IPS-NIHi11 (cell line): ENCODE measurements around the gene MED25.
"Not testable (repeated sequence)": the region's sequence is repeated elsewhere in the genome, so short reads cannot be mapped to it uniquely, and the experiment has no call there.

Source experiments
- DNase-seq: peaks from one replicate; pipeline ENCODE4 v3.0.0; 2012; ENCODE audit warnings: mixed read lengths, low spot score

MED25 gene

DNA sequence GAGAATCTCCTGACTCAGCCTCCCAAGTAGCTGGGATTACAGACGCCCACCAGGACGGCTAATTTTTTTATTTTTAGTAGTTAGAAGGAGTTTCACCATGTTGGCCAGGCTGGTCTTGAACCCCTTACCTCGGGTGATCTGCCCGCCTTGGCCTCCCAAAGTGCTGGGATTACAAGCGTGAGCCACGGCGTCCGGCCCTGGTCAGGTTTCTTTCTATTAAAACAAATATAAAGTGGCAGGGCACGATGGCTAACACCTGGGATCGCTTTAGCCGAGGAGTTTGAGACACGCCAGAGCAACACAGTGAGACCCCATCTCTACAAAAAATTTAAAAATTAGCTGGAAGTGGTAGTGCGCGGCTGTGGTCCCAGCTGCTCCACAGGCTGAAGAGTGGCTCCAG lies 1.5 kb upstream of the MED25 start:
- no peak for DNase-seq

DNA sequence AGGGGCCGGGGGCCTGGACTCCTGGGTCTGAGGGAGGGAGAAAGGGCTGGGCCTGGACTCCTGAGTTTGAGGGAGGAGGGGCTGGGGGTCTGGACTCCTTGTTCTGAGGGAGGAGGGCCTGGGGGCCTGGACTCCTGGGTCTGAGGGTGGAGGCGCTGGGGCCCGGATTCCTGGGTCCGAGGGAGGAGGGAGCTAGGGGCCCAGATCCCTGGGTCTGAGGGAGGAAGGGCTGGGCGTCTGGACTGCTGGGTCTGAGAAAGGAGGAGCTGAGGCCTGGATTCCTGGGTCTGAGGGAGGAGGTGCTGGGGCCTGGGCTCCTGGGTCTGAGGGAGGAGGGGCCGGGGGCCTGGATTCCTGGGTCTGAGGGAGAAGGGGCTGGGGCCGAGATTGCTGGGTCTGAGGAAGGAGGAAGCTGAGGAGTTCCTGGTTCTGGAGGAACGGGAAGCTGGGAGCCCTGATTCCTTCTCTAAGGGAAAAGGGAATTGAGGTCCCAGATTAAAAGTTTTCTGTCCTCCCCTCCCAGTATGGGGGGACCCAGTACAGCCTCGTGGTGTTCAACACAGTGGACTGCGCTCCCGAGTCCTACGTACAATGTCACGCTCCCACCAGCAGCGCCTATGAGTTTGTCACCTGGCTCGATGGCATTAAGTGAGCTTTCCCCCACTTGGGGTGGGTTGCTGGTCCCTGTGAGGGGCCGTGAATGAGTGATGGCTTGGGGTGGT lies 721 bp downstream of the MED25 start:
- DNase-seq: no peak

DNA sequence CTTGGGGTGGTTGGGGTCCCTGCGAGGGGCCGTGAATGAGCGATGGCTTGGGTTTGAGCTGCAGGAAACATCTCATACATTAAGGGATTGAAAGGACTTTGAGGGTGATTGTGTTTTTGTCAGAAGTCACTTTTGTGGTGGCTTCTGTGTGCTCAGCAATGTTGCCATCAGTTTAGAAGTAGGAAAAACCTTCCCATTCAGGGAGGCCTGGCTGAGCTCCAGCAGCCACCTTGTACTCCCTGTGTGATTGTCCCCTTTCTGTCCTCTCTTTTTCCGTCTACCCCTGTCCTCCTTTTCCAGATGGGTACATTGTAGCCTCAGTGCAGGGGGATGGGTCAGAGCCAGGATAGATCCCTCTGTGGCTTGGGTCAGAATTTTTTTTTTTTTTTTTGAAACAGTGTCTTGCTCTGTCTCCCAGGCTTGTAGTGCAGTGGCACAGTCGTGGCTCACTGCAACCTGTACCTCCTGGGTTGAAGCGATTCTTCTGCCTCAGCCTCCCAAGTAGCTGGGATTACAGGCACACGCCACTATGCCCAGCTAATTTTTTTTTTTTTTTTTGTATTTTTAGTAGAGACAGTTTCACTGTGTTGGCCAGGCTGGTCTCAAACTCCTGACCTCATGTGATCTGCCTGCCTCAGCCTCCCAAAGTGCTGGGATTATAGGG lies 1.5 kb downstream of the MED25 start:
- not testable (repeated sequence) for DNase-seq

DNA sequence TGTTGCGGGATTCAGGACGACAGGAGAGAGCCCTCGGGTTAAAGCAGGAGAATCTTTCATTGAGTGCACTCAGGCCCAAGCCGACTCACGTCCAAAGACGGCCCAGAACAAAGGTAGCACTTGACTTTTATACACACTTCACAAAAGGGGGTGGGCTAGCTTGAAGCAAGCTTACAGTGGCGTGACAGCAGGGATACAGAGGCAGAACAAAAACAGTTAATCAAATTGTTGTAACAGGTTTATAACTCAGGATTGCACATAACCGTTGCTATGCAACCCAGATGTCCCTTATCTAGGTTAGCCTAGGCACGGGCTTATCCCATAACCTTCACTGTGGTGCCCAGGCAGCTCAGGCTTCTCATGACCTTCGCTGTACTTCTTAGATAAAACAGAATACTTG lies 2.0 kb downstream of the MED25 start:
- no peak for DNase-seq

DNA sequence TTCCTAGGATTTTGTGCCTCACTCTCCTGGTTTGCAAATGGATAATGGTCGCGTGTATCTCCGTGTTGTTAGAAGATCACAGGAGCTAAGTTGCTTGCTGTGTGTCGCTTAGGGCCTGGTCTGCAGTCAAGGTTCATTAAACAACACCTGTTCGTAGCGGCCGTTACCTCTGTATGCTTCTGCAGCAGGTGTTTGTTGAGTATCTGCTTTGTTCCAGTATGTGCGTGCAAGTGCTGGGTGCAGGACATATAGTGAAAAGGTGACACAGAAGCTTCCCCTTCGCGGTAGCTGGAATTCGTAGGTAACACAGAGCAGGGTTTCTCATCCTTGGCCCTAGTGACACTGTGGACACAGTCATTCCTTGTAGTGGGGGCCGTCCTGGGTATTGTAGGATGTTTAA lies 5.4 kb downstream of the MED25 start:
- no peak for DNase-seq

DNA sequence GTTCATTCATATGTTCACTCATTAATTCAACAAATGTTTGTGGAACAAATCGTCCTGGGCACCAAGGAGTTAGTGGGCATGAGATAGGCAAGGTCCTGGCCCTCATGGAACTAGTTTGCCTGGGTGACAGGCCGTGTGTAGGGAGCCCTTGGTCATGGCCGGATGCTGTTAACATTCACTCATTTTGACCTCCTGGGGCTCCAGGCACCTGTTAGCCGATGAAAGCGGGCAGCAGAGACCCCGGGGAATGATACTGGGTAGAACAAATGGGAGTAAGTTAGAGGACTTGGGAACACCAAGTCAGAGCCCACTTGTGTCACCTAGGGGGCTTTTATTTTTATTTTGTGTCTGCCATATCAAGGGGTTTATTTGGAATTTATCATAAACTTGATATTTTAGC lies 6.6 kb downstream of the MED25 start:
- no peak for DNase-seq

DNA sequence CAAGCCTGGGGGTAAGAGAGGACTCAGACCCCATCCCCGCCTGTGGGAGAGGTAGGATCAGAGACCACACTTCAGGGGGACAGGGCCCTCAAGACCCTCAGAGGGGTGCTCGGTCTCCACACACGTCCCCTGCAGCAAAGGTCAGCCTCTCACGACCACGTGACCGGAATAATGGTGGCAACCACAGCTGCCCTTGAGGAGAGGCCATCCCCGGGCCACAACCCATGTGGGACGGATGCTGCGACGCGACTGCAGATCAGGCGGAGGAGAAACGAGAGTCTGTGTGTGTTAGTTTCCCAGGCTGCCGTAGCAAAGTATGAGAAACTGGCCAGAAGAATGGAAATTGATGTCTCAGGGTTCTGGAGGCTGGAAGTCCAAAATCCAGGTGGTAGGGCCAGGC lies 8.9 kb downstream of the MED25 start:
- no peak for DNase-seq

DNA sequence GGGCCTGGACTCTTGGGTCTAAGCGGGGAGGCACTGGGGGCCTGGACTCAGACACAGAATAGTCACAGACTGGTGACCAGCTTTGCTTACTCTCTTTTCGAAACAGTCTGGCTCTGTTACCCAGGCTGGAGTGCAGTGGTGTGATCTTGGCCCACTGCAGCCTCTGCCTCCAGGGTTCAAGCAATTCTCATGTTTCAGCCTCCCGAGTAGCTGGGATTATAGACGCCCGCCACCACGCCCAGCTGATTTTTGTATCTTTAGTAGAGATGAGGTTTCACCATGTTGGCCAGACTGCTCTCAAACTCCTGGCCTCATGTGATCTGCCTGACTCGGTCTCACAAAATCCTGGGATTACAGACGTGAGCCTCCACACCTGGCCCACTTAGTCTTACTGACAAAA lies 11.1 kb downstream of the MED25 start:
- DNase-seq: no peak

DNA sequence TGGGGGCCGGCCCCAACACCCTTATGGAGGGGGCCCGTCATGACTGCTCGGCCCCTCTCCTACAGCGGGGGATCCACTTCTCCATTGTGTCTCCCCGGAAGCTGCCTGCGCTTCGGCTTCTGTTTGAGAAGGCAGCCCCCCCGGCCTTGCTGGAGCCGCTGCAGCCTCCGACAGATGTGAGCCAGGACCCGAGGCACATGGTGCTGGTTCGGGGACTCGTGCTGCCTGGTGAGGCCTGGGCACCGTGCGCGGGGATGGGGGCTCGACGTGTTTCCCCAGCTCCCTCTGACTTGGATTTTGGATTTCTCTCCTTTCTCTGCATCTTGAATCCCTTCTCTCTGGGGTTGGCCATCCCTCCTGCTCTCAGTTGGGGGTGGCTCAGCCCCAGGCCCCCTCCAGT lies 11.6 kb downstream of the MED25 start:
- no peak for DNase-seq

DNA sequence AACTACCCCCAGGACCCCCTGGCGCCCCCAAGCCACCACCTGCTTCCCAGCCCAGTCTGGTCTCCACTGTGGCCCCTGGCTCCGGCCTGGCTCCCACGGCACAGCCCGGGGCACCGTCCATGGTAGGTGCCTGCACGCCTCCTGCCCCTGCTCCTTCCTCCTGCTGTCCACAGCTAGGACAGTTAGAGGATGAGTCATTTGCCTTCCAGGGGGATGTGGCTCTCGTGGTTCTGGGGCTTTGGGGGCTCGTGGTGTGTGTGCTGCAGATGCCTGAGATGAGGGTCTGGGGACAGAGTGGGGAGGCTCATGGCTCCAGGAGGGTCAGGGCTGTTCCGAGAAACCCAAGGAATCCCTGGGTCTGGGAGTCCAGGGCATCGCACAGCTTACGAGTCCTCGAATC lies 12.7 kb downstream of the MED25 start:
- DNase-seq: no peak

DNA sequence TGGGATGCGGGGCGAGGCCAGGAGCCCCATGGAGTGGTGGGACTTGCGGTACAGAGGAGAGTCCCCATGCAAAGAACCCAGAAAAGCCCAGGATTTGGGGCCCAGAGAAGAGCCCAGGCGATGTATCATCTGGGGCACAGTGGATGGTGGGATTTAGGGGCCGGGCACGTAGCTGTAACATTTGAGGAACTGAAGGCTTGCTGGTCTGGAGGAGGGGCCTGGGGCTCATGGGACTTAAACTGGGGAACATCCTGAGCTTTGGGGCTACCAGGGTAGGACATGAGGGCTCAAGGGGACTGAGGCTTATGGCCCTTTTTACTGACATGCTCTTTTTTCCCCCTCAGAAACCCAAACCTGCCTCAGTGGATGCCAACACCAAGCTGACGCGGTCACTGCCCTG lies 13.5 kb downstream of the MED25 start:
- no peak for DNase-seq

DNA sequence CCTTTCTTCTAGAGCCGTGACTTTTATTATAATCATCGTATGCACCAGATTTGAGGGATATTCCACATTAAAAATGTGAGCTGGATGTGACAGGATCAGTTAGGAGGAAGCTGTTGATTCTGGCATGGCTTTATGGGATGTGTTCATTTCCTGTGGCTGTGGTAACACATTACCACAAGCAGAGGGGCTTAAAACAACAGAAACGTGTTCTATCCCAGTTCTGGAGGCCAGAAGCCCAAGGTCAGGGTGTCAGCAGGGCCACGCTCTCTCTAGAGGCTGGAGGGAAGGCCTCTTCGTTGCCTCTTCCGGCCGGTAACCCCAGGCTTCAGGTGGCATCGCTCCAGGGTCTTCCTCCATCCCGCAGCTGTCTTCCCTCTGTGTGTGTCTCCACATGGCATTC lies 14.5 kb downstream of the MED25 start:
- no peak for DNase-seq

DNA sequence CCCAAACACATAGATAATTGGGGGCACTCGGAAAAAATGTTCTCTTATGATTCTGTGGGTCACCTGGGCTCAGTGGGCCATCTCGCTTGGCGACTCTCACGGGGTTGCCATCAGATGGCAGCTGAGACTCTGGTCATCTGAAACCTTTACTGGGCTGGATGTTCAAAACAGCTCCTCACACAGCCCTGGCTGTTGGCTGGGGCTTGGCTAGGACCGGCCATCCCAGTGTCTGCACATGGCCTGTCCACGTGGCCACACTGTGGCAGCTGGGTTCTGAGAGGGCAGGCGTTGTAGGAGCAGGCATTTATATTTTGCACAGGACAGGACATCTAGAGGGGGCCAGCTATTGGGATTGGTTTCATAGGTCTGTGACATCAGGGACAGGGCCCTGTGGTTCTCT lies 15.5 kb downstream of the MED25 start:
- DNase-seq: no peak

DNA sequence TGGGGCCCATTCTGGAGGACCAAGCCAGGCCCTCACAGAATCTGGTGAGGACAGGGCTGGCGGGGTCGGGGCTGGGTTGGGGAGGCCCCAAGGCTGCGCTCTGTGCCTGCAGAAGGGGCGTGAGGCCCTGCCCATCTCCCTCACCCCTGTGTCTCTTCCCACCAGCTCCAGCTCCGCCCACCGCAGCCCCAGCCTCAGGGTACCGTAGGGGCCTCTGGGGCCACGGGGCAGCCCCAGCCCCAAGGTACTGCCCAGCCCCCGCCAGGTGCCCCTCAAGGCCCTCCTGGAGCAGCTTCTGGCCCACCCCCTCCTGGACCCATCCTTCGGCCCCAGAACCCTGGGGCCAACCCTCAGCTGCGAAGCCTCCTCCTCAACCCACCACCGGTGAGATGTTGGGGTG lies 17.5 kb downstream of the MED25 start:
- DNase-seq: no peak

DNA sequence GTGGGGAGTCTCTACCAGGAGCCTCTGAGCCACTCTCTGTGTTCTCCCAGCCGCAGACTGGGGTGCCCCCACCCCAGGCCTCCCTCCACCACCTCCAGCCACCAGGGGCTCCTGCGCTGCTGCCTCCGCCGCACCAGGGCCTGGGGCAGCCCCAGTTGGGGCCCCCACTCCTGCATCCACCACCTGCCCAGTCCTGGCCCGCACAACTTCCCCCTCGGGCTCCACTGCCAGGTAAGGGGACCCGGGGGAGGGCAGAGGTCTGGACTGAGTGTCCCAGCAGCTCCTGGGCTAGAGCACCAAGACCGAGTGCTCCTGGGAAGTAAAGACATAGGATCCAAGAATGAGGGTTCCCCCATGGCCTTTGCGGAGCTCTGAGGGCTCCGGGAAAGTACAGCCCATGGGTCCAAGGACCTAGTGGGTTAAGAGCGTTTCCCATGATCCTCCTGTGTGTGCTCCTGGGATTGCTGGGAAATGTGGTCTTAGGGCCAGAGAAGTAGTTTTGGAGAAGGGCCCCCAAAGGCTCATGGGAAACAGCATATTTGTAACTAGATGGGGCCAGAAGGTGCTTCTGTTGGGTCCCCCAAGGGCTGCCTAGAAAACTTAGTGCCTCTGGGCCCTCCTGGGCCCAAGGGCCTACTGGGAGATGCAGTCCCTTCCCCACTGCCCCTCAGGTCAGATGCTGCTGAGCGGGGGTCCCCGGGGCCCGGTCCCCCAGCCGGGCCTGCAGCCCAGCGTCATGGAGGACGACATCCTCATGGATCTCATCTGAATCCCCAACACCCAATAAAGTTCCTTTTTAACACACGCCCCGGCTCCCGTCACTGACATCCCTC lies 18.3 kb downstream of the MED25 start:
- DNase-seq: no peak

DNA sequence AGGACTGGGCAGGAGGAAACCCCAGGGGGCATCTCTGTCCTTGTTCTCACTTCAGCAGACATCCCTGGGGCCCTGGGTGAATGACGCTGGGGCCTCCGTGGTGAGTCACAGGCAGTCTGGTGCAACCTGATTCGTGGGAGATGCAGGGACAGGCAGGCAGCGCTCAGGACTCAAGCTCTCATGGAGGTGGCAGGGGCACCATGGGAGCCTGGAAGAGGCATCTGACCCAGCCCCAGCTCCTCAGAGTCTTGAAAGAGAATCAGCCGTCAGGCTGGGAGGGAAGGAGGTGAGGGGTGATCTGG lies 18.9 kb downstream of the MED25 start:
- no peak for DNase-seq

DNA sequence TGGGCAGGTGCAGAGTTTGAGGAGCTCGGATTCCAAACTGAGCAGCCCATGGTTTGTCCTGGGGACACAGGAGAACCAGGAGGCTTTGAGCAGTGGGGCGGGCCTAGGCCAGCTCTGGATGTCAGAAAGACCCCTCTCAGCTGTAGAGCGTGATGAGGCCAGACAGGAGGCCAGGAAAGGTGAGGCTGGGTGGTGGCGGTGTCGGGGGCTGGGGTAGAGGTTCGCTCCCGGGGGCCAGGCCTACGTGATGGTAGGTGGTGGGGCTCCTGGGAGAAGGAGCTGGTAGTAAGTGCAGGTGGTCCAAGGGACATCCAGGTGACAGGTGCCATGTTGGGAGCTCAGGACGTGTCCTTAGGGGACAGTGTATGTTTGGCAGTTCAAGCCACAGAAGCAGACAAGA lies 19.3 kb downstream of the MED25 start:
- no peak for DNase-seq

DNA sequence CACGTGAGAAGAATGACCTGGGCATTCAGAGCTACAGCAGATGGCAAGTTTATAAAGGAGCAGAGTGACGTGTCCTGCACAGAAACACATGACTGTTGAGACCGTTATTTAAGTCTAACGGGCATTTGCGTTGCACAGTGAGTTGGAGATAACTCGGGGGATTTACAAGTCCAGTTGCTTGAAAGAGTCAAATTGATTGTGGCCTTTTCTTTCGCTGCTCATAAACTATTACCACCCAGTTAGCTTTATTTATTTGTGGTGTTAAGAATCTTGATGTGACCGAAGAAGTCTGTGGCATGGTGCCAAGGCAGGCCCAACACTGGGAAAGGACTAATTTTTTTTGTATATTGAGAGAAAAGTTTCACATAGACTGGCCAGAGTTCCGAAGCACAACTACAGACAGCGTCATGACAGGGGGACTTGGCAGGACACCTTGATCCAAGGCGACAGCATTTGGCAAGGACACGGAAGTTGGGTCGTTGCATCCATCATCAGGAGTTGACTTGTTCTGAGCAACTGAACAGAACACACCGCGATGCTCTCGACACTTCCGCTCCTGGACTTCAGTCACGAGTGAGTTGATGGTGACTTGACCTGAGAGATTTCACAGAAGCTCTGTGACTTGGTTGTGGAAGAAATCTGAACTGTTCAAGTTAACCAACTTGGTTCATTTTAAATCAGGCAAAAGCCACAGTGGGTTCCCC lies 20.9 kb downstream of the MED25 start:
- no peak for DNase-seq

DNA sequence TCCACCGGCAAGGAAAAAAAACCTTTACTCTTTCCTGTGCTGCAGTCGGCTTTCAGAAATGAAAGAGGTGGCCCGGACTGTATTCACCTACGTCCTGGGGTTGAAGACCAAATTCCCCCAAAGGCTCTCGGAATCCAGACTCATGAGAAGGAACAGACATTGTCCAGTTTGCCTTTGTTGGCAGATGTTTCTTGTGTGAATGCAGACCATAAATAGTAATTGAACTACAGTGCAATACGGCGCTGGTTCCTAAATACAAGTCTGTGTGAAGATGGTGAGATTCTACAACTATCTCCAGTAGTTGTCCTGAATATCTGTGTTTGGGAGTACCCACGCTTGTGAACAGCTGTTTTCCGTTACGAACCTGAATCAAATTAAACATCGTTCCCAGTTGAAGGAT lies 21.6 kb downstream of the MED25 start:
- DNase-seq: no peak

DNA sequence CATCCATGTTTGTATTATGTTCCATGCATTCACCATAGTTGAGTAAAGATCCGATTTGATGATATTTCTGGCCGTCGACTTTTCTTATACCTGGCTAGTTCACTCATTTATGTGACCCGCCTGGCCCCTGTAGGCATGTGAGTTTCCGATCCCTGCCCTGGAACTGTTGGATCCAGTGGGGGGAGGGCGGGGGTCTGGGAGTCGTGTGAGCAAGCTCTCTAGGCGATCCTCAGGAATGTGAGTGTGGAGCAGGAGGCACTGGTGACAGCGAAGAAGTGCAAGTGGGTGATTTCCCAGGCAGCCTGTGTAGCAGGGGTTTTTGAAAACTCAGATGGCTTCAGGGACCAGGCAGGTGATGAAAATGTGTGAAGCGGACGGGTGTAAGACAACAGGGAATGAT lies 22.2 kb downstream of the MED25 start:
- DNase-seq: no peak

DNA sequence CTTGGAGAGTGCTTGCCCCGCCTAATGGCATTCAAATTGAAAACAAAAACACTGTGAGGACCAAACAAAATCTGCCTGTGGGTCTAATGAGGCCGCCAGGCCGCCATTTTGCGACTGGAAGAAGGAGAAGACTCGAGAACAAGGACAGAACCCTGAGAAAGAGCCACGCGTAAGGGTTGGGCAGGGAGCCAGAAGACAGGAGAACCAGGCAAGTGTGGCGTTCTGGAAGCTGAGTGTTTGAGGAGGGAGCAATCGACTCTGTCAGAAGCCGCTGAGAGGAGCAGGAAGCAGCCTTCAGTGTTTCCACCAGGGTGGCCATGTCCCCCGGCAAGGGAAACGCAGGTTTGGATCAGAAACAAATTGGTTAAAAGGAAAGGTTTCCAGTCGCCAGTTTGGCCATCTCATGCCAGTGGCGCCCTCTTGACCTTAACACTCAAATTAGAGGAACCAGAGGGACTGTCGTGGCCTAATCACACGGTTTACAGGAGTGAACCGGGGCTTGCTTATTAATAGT lies 22.7 kb downstream of the MED25 start:
- DNase-seq: no peak

DNA sequence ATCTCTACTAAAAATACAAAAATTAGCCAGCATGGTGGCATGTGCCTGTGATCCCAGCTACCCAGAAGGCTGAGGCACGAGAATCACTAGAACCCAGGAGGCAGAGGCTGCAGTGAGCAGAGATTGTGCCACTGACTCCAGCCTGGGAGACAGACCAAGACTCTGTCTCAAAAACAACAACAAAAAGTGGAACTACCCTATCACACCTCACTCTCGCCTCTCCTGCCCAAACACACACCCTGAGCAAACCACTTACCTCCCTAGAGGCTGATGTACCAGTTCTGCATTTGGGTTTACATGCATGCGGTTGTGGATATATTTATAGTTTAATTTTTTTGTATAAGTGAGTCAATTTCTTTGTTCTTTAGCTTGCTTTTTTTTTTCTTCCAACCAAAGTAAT lies 25.2 kb downstream of the MED25 start:
- DNase-seq: no peak
